Endothelial cell of umbilical vein (primary cell): ENCODE measurements around the gene FREM1. TPM values are rescaled to one million over a fixed set of nuclear protein-coding genes. Genes with fewer than 3 reads are reported as not detected.
A peak's percentile ranks its signal among the peaks of the same experiment; 100 is the strongest.

Source experiments
- BruUV-seq: library from RNA; stranded (reverse); fragments of 400-500 nt; replicated peaks from 2 replicates; lab custom pipeline; 2021; lab: Mats Ljungman, UMichigan
- CTCF ChIA-PET: fragments of 300-600, 350-600 bp; sonication (Branson Sonifier 250); formaldehyde crosslinking; loops from one replicate; lab custom pipeline; 2021; ENCODE audit warnings: antibody characterized with exemption, inconsistent platforms; lab: Charles Lee
- POLR2A ChIA-PET: fragments of 300-600, 350-600 bp; sonication (Branson Sonifier 250); formaldehyde crosslinking; loops from one replicate; lab custom pipeline; 2021; ENCODE audit warnings: antibody characterized with exemption, inconsistent platforms; lab: Charles Lee
- DNase-seq: peaks from one replicate; pipeline ENCODE4 v3.0.0-alpha.2; 2011; ENCODE audit warnings: low read depth, low spot score
- FAIRE-seq: peaks from 2 replicates; lab custom pipeline; 2011; peaks lifted over from hg19 to GRCh38; lab: Jason Lieb, UNC
- H2AFZ ChIP-seq: 2 replicates; pipeline ENCODE4 v1.6.0; 2012; ENCODE audit warnings: low read depth, low read length, control low read depth, inconsistent platforms
- H3K27ac ChIP-seq: 2 replicates; pipeline ENCODE4 v1.5.1; 2011; ENCODE audit warnings: low read depth, mild to moderate bottlenecking, control low read depth, low read length, moderate library complexity; ENCODE audit not compliant: insufficient read depth
- H3K27me3 ChIP-seq, 2 experiments: 2 replicates each; pipeline versions ENCODE4 v1.6.0 to v1.6.1; 2011; ENCODE audit warnings: low read length in 2 of 2, mixed read lengths in 1 of 2; ENCODE audit not compliant: control insufficient read depth in 2 of 2, insufficient read depth in 2 of 2
- H3K36me3 ChIP-seq, 2 experiments: 2 replicates in 1 of 2; 3 replicates in 1 of 2; pipeline ENCODE4 v1.5.1; 2011; ENCODE audit warnings: low read length in 2 of 2, mild to moderate bottlenecking in 1 of 2, moderate library complexity in 1 of 2; ENCODE audit not compliant: control insufficient read depth in 2 of 2, insufficient read depth in 2 of 2; ENCODE audit errors: extremely low read depth in 1 of 2
- H3K4me1 ChIP-seq: 3 replicates; pipeline ENCODE4 v1.5.1; 2011; ENCODE audit warnings: mild to moderate bottlenecking, low read length; ENCODE audit not compliant: control insufficient read depth, insufficient read depth; ENCODE audit errors: extremely low read depth
- H3K4me2 ChIP-seq: 2 replicates; pipeline ENCODE4 v1.6.1; 2011; ENCODE audit warnings: low read length, control low read depth, mixed read lengths; ENCODE audit not compliant: insufficient read depth
- H3K4me3 ChIP-seq, 3 experiments: fragments of 200-600 bp in 1 of 3; sonication (generic), shearing (Covaris generic) in 1 of 3; replicated peaks in 1 of 3; 2 replicates each; pipeline ENCODE4 v1.5.1; 2011 to 2016; ENCODE audit warnings: control low read depth in 3 of 3, low read length in 3 of 3, mild to moderate bottlenecking in 2 of 3, inconsistent platforms in 1 of 3, low read depth in 1 of 3, moderate library complexity in 1 of 3; ENCODE audit not compliant: insufficient read depth in 1 of 3
- H3K79me2 ChIP-seq: 2 replicates; pipeline ENCODE4 v1.6.0; 2012; ENCODE audit warnings: low read length, inconsistent platforms; ENCODE audit not compliant: control insufficient read depth, insufficient read depth
- H3K9ac ChIP-seq: replicated peaks from 2 replicates; pipeline ENCODE3; 2011; ENCODE audit warnings: low read length, control low read depth; ENCODE audit not compliant: insufficient read depth; ENCODE audit errors: extremely low read depth
- H3K9me1 ChIP-seq: replicated peaks from 3 replicates; pipeline ENCODE4 v1.6.0; 2011; ENCODE audit warnings: mild to moderate bottlenecking, low read length; ENCODE audit not compliant: control insufficient read depth, insufficient read depth; ENCODE audit errors: extremely low read depth
- H3K9me3 ChIP-seq: replicated peaks from 2 replicates; pipeline ENCODE4 v1.5.1; 2012; ENCODE audit warnings: low read length, inconsistent platforms; ENCODE audit not compliant: control insufficient read depth, insufficient read depth
- H4K20me1 ChIP-seq: replicated peaks from 2 replicates; pipeline ENCODE3; 2011; ENCODE audit warnings: mild to moderate bottlenecking, low read length; ENCODE audit not compliant: control insufficient read depth, insufficient read depth; ENCODE audit errors: extremely low read depth
- CTCF ChIP-seq, 2 donors: IDR thresholded peaks; 1 replicate in 1 of 2; 2 replicates in 1 of 2; pipeline ENCODE4 v1.5.1; 2011; ENCODE audit warnings: low read length in 2 of 2, mild to moderate bottlenecking in 2 of 2, moderate library complexity in 2 of 2, control low read depth in 1 of 2, inconsistent platforms in 1 of 2, low read depth in 1 of 2; ENCODE audit not compliant: insufficient read depth in 1 of 2; ENCODE audit errors: extremely low read depth in 1 of 2
- FOS ChIP-seq: IDR thresholded peaks from 2 replicates; pipeline ENCODE4 v1.6.1; 2011; ENCODE audit warnings: mild to moderate bottlenecking, low read length, moderate library complexity, borderline replicate concordance; ENCODE audit not compliant: insufficient read depth
- JUN ChIP-seq: IDR thresholded peaks from 2 replicates; pipeline ENCODE4 v1.6.1; 2011; ENCODE audit warnings: borderline replicate concordance, low read depth; ENCODE audit not compliant: insufficient read length, insufficient read depth
- MAX ChIP-seq: IDR thresholded peaks from 2 replicates; pipeline ENCODE4 v1.6.1; 2011; ENCODE audit not compliant: insufficient read depth, insufficient read length
- MYC ChIP-seq: IDR thresholded peaks from one replicate; pipeline ENCODE4 v1.6.1; 2011; ENCODE audit warnings: mild to moderate bottlenecking, low read depth, low read length
- POLR2A ChIP-seq: IDR thresholded peaks from 2 replicates; pipeline ENCODE4 v1.6.1; 2012; ENCODE audit warnings: low read depth, mild to moderate bottlenecking, control low read depth, low read length
- POLR2AphosphoS5 ChIP-seq: IDR thresholded peaks from 2 replicates; pipeline ENCODE4 v1.6.1; 2012; ENCODE audit warnings: low read depth, mild to moderate bottlenecking, control low read depth, low read length, moderate library complexity; ENCODE audit not compliant: insufficient read depth
- dilution Hi-C: fragments of 300-500 bp; cut with MboI; formaldehyde crosslinking; loops from one replicate; pipeline ENCODE4 v1.15.0; 2019; ENCODE audit warnings: low sequenced_read_pairs; ENCODE audit not compliant: extremely low pct_ligation_motif_present
- intact Hi-C: fragments of 100-400 bp; cut with micrococcal nuclease; formaldehyde crosslinking; loops from one replicate; pipeline ENCODE4 v1.10.0; 2022
- polyA plus RNA-seq, 4 experiments: library from polyadenylated mRNA; depleted of rRNA in 3 of 4; stranded (reverse) in 3 of 4; unstranded in 1 of 4; fragments of >200 nt; gene quantifications; 2 replicates each; pipeline versions ENCODE4 v1.2.1 to v1.2.3, GENCODE V29; 2011 to 2012; ENCODE audit warnings: missing spikeins in 1 of 4
- total RNA-seq: library from RNA; stranded (reverse); gene quantifications from 2 replicates; pipeline ENCODE4 v1.2.3, GENCODE V29; 2021

The FREM1 gene
- total and polyA plus RNA-seq, 2 donors (not counting 3 experiments of a cell fraction or from before 2014, with no cell fraction given), result 0.10 to 0.29 TPM

GRCh38 chr9:14687042-14687719, 223.0 kb downstream of the FREM1 start:
- dilution Hi-C loops, result no loop called here
- H3K36me3 ChIP-seq, result peaks cover 4 to 11% of the 10 kb centered on the region in 2 experiments
- no peaks in the 10 kb centered on the region for H4K20me1 ChIP-seq
- FAIRE-seq, result peak; percentile 44
- H3K4me2 ChIP-seq, result peak overlapping the region; percentile 16
- no peak for TF ChIP-seq POLR2A
- no peak for TF ChIP-seq MAX
- no peak for TF ChIP-seq POLR2AphosphoS5
- TF ChIP-seq MYC, result no peak
- no peak for TF ChIP-seq CTCF (IDR thresholded peaks at IDR 0.05; ENCODE audit: extremely low read depth in 1 of 2, insufficient read depth in 1 of 2, low read depth in 1 of 2, low read length in 2 of 2)
- peak; percentile 78 for TF ChIP-seq FOS
- TF ChIP-seq JUN, result no peak
- peak overlapping the region; percentile 16 for H3K27ac ChIP-seq
- H3K9me3 ChIP-seq, result no peaks in the 10 kb centered on the region
- peaks cover 65% of the 10 kb centered on the region for H3K79me2 ChIP-seq
- POLR2A ChIA-PET, result no interaction called here
- no peak overlapping the region for H3K4me3 ChIP-seq
- BruUV-seq, result no TSS peak
- DNase-seq, result peak; percentile 73
- no peak overlapping the region for H3K9ac ChIP-seq
- H3K27me3 ChIP-seq, result no peaks in the 10 kb centered on the region
- H3K4me1 ChIP-seq, result peaks cover 38% of the 10 kb centered on the region
- H2AFZ ChIP-seq, result no peak overlapping the region
- CTCF ChIA-PET, result interaction anchor here (0.8 to 7.5 kb wide), 5 partner anchors 16 to 81 kb away, joined by 3 to 38 read pairs (median 4); no protein-coding TSS in a partner anchor
- H3K9me1 ChIP-seq, result no peaks in the 10 kb centered on the region
- intact Hi-C loops, result no loop called here
